Renal pelvis (tissue), 4 donors: ENCODE data around the gene UST. TPM values are rescaled to one million over a fixed set of nuclear protein-coding genes. Genes with fewer than 3 reads are reported as not detected.

ENCODE experiments used
- DNase-seq: peaks from one replicate; pipeline ENCODE4 v3.0.0-alpha.2; 2013
- polyA plus RNA-seq, 3 donors: library from polyadenylated mRNA; unstranded; fragments of 120-200 nt; gene quantifications; one replicate each; pipeline ENCODE4 v1.2.1, GENCODE V29; 2013; ENCODE audit not compliant: insufficient read length in 3 of 3

The UST gene
- polyA plus RNA-seq, 3 donors, result 8.2 to 11.3 (median 10.9) TPM

DNA sequence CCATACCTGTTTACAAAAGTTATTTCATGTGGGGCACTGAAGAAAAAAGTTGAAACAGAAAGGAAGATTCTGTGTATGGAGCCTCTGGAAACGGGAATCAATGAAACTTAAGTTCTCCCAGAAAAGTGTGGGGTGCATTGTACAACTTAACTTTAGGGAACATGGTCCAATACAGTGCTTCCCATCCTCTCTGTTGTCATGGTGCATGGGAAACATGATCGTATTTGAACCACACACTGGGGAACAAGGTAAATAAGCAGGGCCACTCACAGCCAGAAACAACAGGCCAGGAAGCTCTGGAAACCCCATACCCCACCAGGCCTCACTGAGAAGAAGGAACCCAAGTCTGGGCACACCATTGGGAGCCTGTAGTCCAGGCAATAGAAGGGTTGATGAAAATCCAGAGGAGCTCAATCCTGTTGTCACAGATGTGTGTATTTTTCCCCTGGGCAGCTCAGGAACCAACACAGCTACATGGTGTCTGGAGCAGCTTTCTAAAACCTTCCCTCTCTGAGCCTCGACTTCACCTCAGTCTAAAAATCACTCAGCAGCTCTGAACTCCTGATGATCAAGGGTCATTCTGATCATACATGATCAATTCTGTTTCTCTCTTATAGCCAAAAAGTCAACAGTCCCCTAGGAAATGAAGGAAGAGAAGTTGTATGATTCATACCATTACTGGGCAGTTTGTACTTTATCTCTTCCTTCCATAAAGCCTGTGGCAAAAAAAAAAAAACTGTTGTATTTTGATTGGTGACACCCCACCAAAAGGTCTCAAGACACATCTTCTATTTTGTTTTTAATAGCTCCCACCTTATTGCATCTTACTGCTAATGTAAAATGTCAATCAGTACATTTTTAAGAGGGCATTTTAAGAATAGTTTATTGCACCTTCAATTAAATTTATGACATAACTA, 372.2 kb downstream of the UST start:
- DNase-seq, result no peak

DNA sequence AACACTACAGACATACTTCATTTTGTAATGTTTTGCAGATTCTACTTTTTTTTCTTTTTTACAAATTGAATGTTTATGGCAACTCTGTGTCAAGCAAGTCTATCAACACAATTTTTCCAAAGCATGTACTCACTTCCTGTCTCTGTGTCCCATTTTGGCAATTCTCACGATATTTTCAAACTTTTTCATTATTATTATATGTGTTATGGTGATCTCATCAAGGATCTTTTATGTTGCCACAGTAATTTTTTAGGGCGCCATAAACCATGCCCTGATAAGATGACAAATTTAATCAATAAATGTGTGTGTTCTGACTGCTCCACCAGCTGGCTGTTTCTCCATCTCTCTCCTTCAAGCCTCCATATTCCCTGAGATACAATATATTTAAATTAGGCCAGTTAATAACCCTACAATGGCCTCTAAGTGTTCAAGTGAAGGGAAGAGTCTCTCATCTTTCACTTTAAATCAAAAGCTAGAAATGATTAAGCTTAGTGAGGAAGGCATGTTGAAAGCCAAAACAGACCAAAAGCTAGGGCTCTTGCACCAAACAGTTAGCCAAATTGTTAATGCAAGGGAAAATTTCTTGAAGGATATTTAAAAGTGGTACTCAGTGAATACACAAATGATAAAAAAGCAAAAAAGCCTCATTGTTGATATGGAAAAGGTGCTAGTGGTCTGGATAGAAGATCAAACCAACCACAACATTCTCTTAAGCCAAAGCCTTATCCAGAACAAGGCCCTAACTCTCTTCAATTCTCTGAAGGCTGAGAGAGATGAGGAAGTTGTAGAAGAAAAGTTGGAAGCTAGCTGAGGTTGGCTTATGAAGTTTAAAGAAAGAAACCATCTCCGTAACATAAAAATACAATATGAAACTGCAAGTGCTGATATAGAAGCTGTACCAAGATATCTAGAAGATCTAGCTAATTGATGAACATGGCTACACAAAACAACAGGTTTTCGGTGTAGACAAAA, 376.3 kb downstream of the UST start:
- no peak for DNase-seq

DNA sequence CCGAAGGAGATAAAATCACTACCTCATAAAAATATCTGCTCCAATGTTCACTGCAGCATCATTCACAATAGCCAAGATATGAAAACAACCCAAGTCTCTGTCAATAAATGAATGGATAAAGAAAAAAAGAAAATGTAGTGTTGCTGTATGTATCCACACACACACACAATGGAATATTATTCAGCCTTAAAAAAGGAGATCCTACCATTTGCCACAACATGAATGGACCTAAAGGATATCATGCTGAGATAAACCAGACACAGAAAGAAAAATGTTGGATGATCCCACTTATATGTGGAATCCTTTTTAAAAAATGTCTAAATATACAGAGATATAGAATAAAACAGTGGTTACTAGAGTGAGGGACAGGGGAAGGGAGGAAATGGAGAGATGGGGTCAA, 378.5 kb downstream of the UST start:
- no peak for DNase-seq
